ENCODE measurements around the gene CHTOP. TPM values are rescaled to one million over a fixed set of nuclear protein-coding genes. Genes with fewer than 3 reads are reported as not detected.

CHTOP gene
- polyA plus RNA-seq, 1 of the 3 experiments (the other 2 are of a cell fraction) = 84.9 TPM

GRCh38 chr1:153652805-153653500, 19.1 kb downstream of the CHTOP start:
- no peaks in the 10 kb centered on the region for H3K9me3 ChIP-seq
- no peak overlapping the region for H3K4me3 ChIP-seq (ENCODE audit: low read depth in 2 of 2, low read length in 1 of 2)
- no peaks in the 10 kb centered on the region for H3K27me3 ChIP-seq (ENCODE audit: insufficient read depth)
- H4K20me1 ChIP-seq (ENCODE audit: insufficient read depth) = no peaks in the 10 kb centered on the region
- no peaks in the 10 kb centered on the region for H3K36me3 ChIP-seq (replicated peaks in 1 of 2; ENCODE audit: control insufficient read depth in 1 of 2, insufficient read depth in 2 of 2, low read length in 1 of 2)
- H3K9me2 ChIP-seq = no peaks in the 10 kb centered on the region
- no peaks in the 10 kb centered on the region for H3F3A ChIP-seq (replicated peaks; ENCODE audit: insufficient read depth)
- ChIA-PET POLR2A (no interaction called here), CTCF (interaction anchor here (1.2 to 1.7 kb wide), 2 partner anchors 25 to 82 kb away, joined by 3 to 7 read pairs; no protein-coding TSS in a partner anchor)
- no peak overlapping the region for H3K9ac ChIP-seq
- TF ChIP-seq RAD21 (IDR thresholded peaks at IDR 0.05; ENCODE audit: low read length) (no peak), MAX (IDR thresholded peaks at IDR 0.05; ENCODE audit: low read depth) (no peak), MXI1 (IDR thresholded peaks at IDR 0.05; ENCODE audit: low read depth, low read length) (no peak), FOSL2 (IDR thresholded peaks at IDR 0.05; ENCODE audit: borderline replicate concordance, low read depth) (peak; percentile 20; the same call in 1 of the 2 replicates), POLR2AphosphoS5 (IDR thresholded peaks at IDR 0.05; ENCODE audit: low read depth, low read length) (no peak), USF1 (IDR thresholded peaks at IDR 0.05; ENCODE audit: borderline replicate concordance, low read depth) (no peak), GABPA (IDR thresholded peaks at IDR 0.05; ENCODE audit: low read depth) (no peak)
- no peak overlapping the region for H3K4me2 ChIP-seq
- H3K27ac ChIP-seq (ENCODE audit: low read depth in 2 of 2, low read length in 1 of 2) = no peak overlapping the region
- DNase-seq = no peak
- H3K4me1 ChIP-seq (ENCODE audit: control insufficient read depth in 1 of 2, insufficient read depth in 2 of 2, low read depth in 1 of 2, low read length in 1 of 2) = peaks cover 0 to 10% of the 10 kb centered on the region in 2 experiments; a peak in 1 of 4 replicates
- no peak overlapping the region for H2AFZ ChIP-seq (ENCODE audit: low read depth)
- 82% methylated on average over 3 of the region's 3 CpGs for WGBS (ENCODE audit: low lambda C conversion rate)
- H3K79me2 ChIP-seq (ENCODE audit: insufficient read depth) = no peaks in the 10 kb centered on the region

- H3K4me2 ChIP-seq = no peak overlapping the region
- ChIA-PET POLR2A (interaction anchor here (1.6 kb wide), 1 partner anchor 8 kb away, joined by 5 read pairs; no protein-coding TSS in a partner anchor), CTCF (interaction anchor here (1.0 kb wide), 1 partner anchor 15 kb away, joined by 4 read pairs; no protein-coding TSS in a partner anchor)
- peaks cover 18% of the 10 kb centered on the region for H3K79me2 ChIP-seq (ENCODE audit: insufficient read depth)
- peaks cover 0 to 5% of the 10 kb centered on the region in 2 experiments; a peak in 1 of 4 replicates for H3K4me1 ChIP-seq (ENCODE audit: control insufficient read depth in 1 of 2, insufficient read depth in 2 of 2, low read depth in 1 of 2, low read length in 1 of 2)
- no peaks in the 10 kb centered on the region for H3K27me3 ChIP-seq (ENCODE audit: insufficient read depth)
- no peaks in the 10 kb centered on the region for H3F3A ChIP-seq (replicated peaks; ENCODE audit: insufficient read depth)
- H3K9me2 ChIP-seq = no peaks in the 10 kb centered on the region
- TF ChIP-seq RXRA (IDR thresholded peaks at IDR 0.05; ENCODE audit: borderline replicate concordance, low read depth) = no peak
- no peak for TF ChIP-seq FOSL2 (IDR thresholded peaks at IDR 0.05; ENCODE audit: borderline replicate concordance, low read depth)
- no peak for TF ChIP-seq RFX5 (IDR thresholded peaks at IDR 0.05; ENCODE audit: low read length)
- TF ChIP-seq SMC3 (IDR thresholded peaks at IDR 0.05; ENCODE audit: low read depth, low read length) = no peak
- H3K27ac ChIP-seq (ENCODE audit: low read depth in 2 of 2, low read length in 1 of 2) = no peak overlapping the region
- H3K9ac ChIP-seq = no peak overlapping the region
- H3K36me3 ChIP-seq (replicated peaks in 1 of 2; ENCODE audit: control insufficient read depth in 1 of 2, insufficient read depth in 2 of 2, low read length in 1 of 2) = no peaks in the 10 kb centered on the region
- H3K4me3 ChIP-seq (ENCODE audit: low read depth in 2 of 2, low read length in 1 of 2) = no peak overlapping the region
- no peaks in the 10 kb centered on the region for H4K20me1 ChIP-seq (ENCODE audit: insufficient read depth)
- WGBS (ENCODE audit: low lambda C conversion rate) = 93% methylated on average over 3 of the region's 3 CpGs
- no peaks in the 10 kb centered on the region for H3K9me3 ChIP-seq
- DNase-seq = no peak
- no peak overlapping the region for H2AFZ ChIP-seq (ENCODE audit: low read depth)
These were observed 21.5 kb downstream of the CHTOP start for GRCh38 chr1:153655333-153655732.
